B cell (primary cell): ENCODE data around the gene LCP1. TPM values are rescaled to one million over a fixed set of nuclear protein-coding genes. Genes with fewer than 3 reads are reported as not detected.

Experiments used
- ATAC-seq: fragments of 200-7000 bp; cut with Tn5 transposase; one replicate; pipeline ENCODE4 v1.10.0; 2021; ENCODE audit warnings: low read depth, mild to moderate bottlenecking, moderate number of reproducible peaks, moderate library complexity
- CTCF ChIA-PET: fragments of 350-600 bp; sonication (Branson Sonifier 250); formaldehyde crosslinking; loops from one replicate; lab custom pipeline; 2021; ENCODE audit warnings: antibody characterized with exemption, inconsistent platforms; lab: Charles Lee
- POLR2A ChIA-PET: fragments of 350-600 bp; sonication (Branson Sonifier 250); formaldehyde crosslinking; loops from one replicate; lab custom pipeline; 2021; ENCODE audit warnings: antibody characterized with exemption; lab: Charles Lee
- DNase-seq: peaks from one replicate; pipeline ENCODE4 v3.0.0; 2013
- H2AFZ ChIP-seq: 2 replicates; pipeline ENCODE4 v1.6.1; 2012; ENCODE audit warnings: mild to moderate bottlenecking, low read depth, low read length; ENCODE audit not compliant: insufficient read depth, poor library complexity, severe bottlenecking
- H3K27ac ChIP-seq, 2 donors: 1 replicate in 1 of 2; 2 replicates in 1 of 2; pipeline ENCODE4 v1.5.1; 2012 to 2013; ENCODE audit warnings: low read length in 2 of 2, mild to moderate bottlenecking in 2 of 2, moderate library complexity in 1 of 2
- H3K27me3 ChIP-seq, 4 experiments: fragments of 200-600 bp in 1 of 4; sonication (generic) in 1 of 4; replicated peaks in 1 of 4; 1 replicate in 2 of 4; 2 replicates in 2 of 4; pipeline versions ENCODE4 v1.6.1 to v1.7.0; 2013 to 2016; ENCODE audit warnings: low read length in 3 of 4, mild to moderate bottlenecking in 2 of 4, mixed read lengths in 1 of 4, moderate library complexity in 1 of 4; ENCODE audit not compliant: insufficient read depth in 4 of 4, control insufficient read depth in 3 of 4; ENCODE audit errors: control extremely low read depth in 1 of 4
- H3K36me3 ChIP-seq, 2 experiments: replicated peaks in 1 of 2; 1 replicate in 1 of 2; 2 replicates in 1 of 2; pipeline versions ENCODE4 v1.6.1 to v1.7.1; 2013; ENCODE audit warnings: low read length in 1 of 2; ENCODE audit not compliant: insufficient read depth in 2 of 2, control insufficient read depth in 1 of 2; ENCODE audit errors: control extremely low read depth in 1 of 2, extremely low read depth in 1 of 2
- H3K4me1 ChIP-seq, 2 donors: fragments of 200-600 bp in 1 of 2; sonication (generic) in 1 of 2; 1 replicate in 1 of 2; 2 replicates in 1 of 2; pipeline versions ENCODE4 v1.5.1 to v1.6.1; 2013 to 2017; ENCODE audit warnings: low read length in 2 of 2; ENCODE audit not compliant: control insufficient read depth in 2 of 2, insufficient read depth in 2 of 2
- H3K4me2 ChIP-seq: replicated peaks from 2 replicates; pipeline ENCODE3; 2012; ENCODE audit warnings: mild to moderate bottlenecking, low read depth, low read length; ENCODE audit not compliant: poor library complexity, severe bottlenecking
- H3K4me3 ChIP-seq, 5 experiments: fragments of 200-600 bp in 1 of 5; sonication (generic) in 1 of 5; 1 replicate in 3 of 5; 2 replicates in 2 of 5; pipeline versions ENCODE4 v1.5.1 to v1.7.0; 2011 to 2016; ENCODE audit warnings: low read length in 4 of 5, mild to moderate bottlenecking in 4 of 5, low read depth in 2 of 5, control low read depth in 1 of 5, moderate library complexity in 1 of 5; ENCODE audit not compliant: insufficient read depth in 1 of 5; ENCODE audit errors: control extremely low read depth in 1 of 5, extremely low read depth in 1 of 5
- H3K79me2 ChIP-seq: fragments of 200-600 bp; sonication (generic); one replicate; pipeline ENCODE4 v1.6.0; 2016; ENCODE audit warnings: low read length; ENCODE audit not compliant: control insufficient read depth, insufficient read depth
- H3K9ac ChIP-seq: fragments of 200-600 bp; sonication (generic); 2 replicates; pipeline ENCODE4 v1.6.1; 2017; ENCODE audit warnings: mild to moderate bottlenecking, low read length, moderate library complexity
- H3K9me3 ChIP-seq, 3 donors: one replicate each; pipeline versions ENCODE4 v1.6.1 to v1.7.1; 2013; ENCODE audit warnings: low read length in 2 of 3; ENCODE audit not compliant: control insufficient read depth in 2 of 3, insufficient read depth in 1 of 3; ENCODE audit errors: control extremely low read depth in 1 of 3
- H4K20me1 ChIP-seq: 2 replicates; pipeline ENCODE4 v1.6.0; 2012; ENCODE audit warnings: mild to moderate bottlenecking, low read length; ENCODE audit not compliant: insufficient read depth, control insufficient read depth, poor library complexity, severe bottlenecking
- H3K27ac Mint-ChIP-seq: one replicate; pipeline ENCODE4 v1.8.0; 2021; ENCODE audit warnings: mixed read lengths
- H3K27me3 Mint-ChIP-seq: one replicate; pipeline ENCODE4 v1.8.0; 2021; ENCODE audit warnings: mixed read lengths
- H3K4me1 Mint-ChIP-seq: one replicate; pipeline ENCODE4 v1.8.0; 2021; ENCODE audit warnings: mixed read lengths
- H3K4me3 Mint-ChIP-seq: one replicate; pipeline ENCODE4 v1.8.0; 2021; ENCODE audit warnings: mixed read lengths
- H3K9me3 Mint-ChIP-seq: one replicate; pipeline ENCODE4 v1.8.0; 2022; ENCODE audit warnings: mixed read lengths; ENCODE audit not compliant: insufficient read depth
- CTCF ChIP-seq: fragments of 200-600 bp; IDR thresholded peaks from one replicate; pipeline ENCODE4 v1.8.0; 2022; ENCODE audit warnings: antibody characterized with exemption, mild to moderate bottlenecking
- EZH2 ChIP-seq: IDR thresholded peaks from 2 replicates; pipeline ENCODE4 v1.6.1; 2012; ENCODE audit warnings: borderline replicate concordance, low read depth, mild to moderate bottlenecking, moderate library complexity, low read length; ENCODE audit not compliant: insufficient read depth, poor library complexity, severe bottlenecking
- WGBS: methylation state at CpG from one replicate; pipeline ENCODE4 v1.1.5; 2013; ENCODE audit warnings: missing lambda C conversion rate; ENCODE audit not compliant: insufficient coverage; 5-methylcytosine and 5-hydroxymethylcytosine counted together
- intact Hi-C: fragments of 100-400 bp; cut with micrococcal nuclease; formaldehyde crosslinking; loops from one replicate; pipeline ENCODE4 v1.10.0; 2022
- polyA plus RNA-seq: library from polyadenylated mRNA; depleted of rRNA; stranded (reverse); fragments of >200 nt; gene quantifications from 2 replicates; pipeline ENCODE4 v1.2.3, GENCODE V29; 2012
- total RNA-seq, 2 donors: library from RNA; stranded (reverse); fragments of 120-200 nt in 1 of 2; gene quantifications; 1 replicate in 1 of 2; 2 replicates in 1 of 2; pipeline versions ENCODE4 v1.2.3 to v1.2.4, GENCODE V29; 2013 to 2022

Gene LCP1
- total and polyA plus RNA-seq, 2 donors (not counting 1 experiment from before 2014, with no cell fraction given) = 151 to 243 TPM

- Mint-ChIP-seq H3K4me3 (no peak overlapping the region), H3K4me1 (no peaks in the 10 kb centered on the region), H3K27ac (peak overlapping the region; percentile 7), H3K9me3 (no peaks in the 10 kb centered on the region), H3K27me3 (no peaks in the 10 kb centered on the region)
- no peak for TF ChIP-seq EZH2
- no peak for TF ChIP-seq CTCF
- ChIA-PET POLR2A (interaction anchor here (0.6 kb wide), 1 partner anchor 12 kb away, joined by 3 read pairs; no protein-coding TSS in a partner anchor), CTCF (interaction anchor here (0.9 to 2.8 kb wide), 4 partner anchors 11 to 21 kb away, joined by 3 to 17 read pairs (median 4); no protein-coding TSS in a partner anchor)
- DNase-seq (no peak), ATAC-seq (no peak)
- Histone ChIP-seq H3K9me3 (no peaks in the 10 kb centered on the region), H2AFZ (no peak overlapping the region), H3K4me1 (no peaks in the 10 kb centered on the region), H3K36me3 (peaks cover 3 to 94% of the 10 kb centered on the region in 2 experiments), H3K4me2 (no peak overlapping the region), H3K79me2 (peaks cover 9% of the 10 kb centered on the region), H3K4me3 (no peak overlapping the region), H3K9ac (no peak overlapping the region), H4K20me1 (peaks cover 11% of the 10 kb centered on the region), H3K27ac (peak overlapping the region in 1 of 2 donors; percentile 64), H3K27me3 (no peaks in the 10 kb centered on the region)
- 73% methylated on average over 2 of the region's 2 CpGs for WGBS
- intact Hi-C loops = no loop called here
Measured at GRCh38 chr13:46140044-46140443, 41.9 kb downstream of the LCP1 start.

GRCh38 chr13:46137627-46138317, 44.2 kb downstream of the LCP1 start:
- POLR2A ChIA-PET = no interaction called here
- peaks cover 5 to 95% of the 10 kb centered on the region in 2 experiments for H3K36me3 ChIP-seq
- no peaks in the 10 kb centered on the region for H3K9me3 Mint-ChIP-seq

More at GRCh38 chr13:46137627-46138317, 44.2 kb downstream of the LCP1 start:
- H3K4me3 Mint-ChIP-seq = no peak overlapping the region
- DNase-seq (no peak), ATAC-seq (no peak)
- Histone ChIP-seq H3K79me2 (peaks cover 9% of the 10 kb centered on the region), H3K27me3 (no peaks in the 10 kb centered on the region), H3K9ac (no peak overlapping the region), H3K9me3 (no peaks in the 10 kb centered on the region), H4K20me1 (peaks cover 11% of the 10 kb centered on the region), H3K27ac (peak overlapping the region in 1 of 2 donors; percentile 32), H2AFZ (no peak overlapping the region), H3K4me3 (no peak overlapping the region), H3K4me1 (no peaks in the 10 kb centered on the region), H3K4me2 (no peak overlapping the region)
- CTCF ChIA-PET = interaction anchor here (0.7 kb wide), 1 partner anchor 11 kb away, joined by 3 read pairs; no protein-coding TSS in a partner anchor
- no peaks in the 10 kb centered on the region for H3K4me1 Mint-ChIP-seq
- intact Hi-C loops = no loop called here
- H3K27ac Mint-ChIP-seq = peak overlapping the region; percentile 11
- 100% methylated on average over 1 of the region's 2 CpGs for WGBS
- no peaks in the 10 kb centered on the region for H3K27me3 Mint-ChIP-seq
- no peak for TF ChIP-seq CTCF
- TF ChIP-seq EZH2 = no peak
